ENCODE data around the gene ZBTB43.
A peak's percentile ranks its signal among the peaks of the same experiment; 100 is the strongest.
"Not testable (repeated sequence)": the region's sequence is repeated elsewhere in the genome, so short reads cannot be mapped to it uniquely, and the experiment has no call there.

The ZBTB43 gene

DNA sequence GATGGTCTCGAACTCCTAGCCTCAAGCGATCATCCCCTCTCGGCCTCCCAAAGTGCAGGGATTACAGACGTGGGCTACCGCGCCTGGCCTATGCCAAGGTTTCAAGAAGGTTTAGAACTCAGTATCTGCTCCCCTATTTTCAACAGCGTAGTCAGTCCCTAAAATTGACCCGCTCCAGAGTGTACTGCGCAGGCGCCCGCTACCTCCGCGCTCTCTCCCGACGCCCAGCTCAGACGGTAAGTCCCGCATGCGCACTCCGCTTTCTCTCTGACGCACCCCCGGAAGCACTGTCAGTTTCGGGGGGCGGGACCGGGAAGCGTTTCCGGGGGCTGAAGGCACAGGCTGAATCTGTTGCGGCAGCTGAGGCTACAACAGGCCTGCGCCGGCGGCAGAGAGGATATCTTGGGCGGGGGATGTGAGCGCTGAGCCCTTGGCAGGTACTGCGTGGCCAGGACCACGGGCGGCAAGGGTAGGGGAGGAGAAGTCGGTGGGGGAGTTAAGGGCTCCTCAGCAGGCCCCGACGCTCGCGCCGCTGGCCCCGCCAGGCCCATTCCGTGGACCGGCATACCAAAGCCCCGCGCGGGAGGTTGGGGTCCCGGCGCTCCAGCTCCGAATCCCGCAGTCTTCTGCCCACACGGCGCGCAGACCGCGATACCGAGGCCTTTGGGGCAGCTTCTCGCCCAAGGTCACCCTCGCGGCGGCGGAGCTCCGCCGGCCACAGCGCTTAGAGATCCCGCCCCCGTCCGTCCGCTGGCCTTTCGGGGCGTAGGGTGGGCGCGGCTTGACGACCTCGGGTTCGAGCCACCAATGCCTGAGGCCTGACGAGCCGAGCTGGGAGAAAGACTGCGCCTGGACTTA, at the start of gene ZBTB43:
Gene ZBTB43, plus strand, starts transcription at position 345 of the 858 bp plus-strand sequence. CDS start 27,470 bp downstream, outside the sequence.
- peak; percentile 94 for DNase-seq (ENCODE audit: low spot score)

DNA sequence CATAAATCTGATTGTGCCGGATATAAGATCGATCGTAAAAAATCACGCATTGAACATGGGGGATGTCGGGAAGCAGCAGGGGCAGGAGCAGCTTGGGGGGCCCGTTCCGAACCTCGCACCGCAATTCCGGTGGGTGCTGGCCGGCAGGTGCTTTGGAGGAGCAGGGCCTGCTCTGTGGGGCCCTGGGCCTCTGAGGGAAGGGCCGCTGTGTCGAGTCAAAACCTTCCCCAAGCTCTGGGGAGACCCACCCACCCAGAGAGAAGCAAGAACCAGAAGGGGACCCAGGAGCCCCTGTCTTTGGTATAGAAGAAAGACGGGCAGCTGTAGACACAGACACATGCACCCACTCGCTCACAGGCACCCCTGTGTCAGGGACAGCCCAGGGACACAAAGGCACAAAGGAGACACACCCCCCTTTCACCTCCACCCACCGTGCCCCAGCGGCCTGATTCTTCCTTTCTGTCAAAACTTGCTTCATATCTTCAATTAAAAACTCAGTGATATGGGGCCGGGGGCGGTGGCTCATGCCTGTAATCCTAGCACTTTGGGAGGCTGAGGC, 49.4 kb upstream of the ZBTB43 start:
- DNase-seq (ENCODE audit: low spot score) = no peak

DNA sequence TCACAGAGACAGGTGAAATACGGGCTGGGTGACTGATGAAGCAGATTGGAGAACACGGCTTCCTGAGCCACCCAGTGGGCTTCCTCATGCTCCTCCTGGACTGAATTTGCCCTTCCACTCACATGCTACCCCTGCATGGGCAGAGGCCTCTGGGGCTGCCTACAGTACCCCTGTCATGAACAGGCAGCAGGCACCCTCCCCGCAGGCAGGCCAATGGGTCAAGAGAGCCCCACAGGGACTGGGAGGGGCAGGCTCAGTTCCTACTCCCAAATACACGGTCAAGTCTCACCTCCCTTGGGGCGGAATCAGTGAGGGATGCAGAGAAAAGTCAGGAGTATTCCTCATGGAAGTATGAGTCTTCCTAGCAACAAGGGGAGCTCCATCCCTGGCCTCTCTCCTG, 48.6 kb upstream of the ZBTB43 start:
- DNase-seq (ENCODE audit: low spot score) = no peak

- no peak for DNase-seq (ENCODE audit: low spot score)
These were observed 47.9 kb upstream of the ZBTB43 start for GRCh38 chr9:126756876-126757415.

- no peak for DNase-seq (ENCODE audit: low spot score)
These were observed 45.8 kb upstream of the ZBTB43 start for GRCh38 chr9:126758916-126759585.

DNA sequence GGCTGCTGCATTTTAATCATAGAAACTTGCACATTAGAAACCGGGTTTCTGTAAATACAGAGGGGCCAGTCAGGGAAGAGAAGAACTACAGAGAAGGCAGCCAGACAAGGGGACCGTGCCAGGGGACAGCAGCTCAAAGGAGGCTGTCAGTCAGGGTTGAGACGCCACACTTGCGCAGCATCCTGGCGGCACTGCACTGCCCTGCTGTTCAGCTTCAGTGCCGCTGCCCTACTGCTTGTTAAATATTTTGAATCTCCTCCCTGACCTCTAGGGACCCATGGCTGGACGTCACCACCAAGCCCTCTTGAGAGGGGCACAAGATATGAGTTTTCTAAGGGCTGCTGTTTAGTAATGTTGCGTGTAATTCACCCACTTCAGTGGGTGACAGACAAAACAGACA, 43.6 kb upstream of the ZBTB43 start:
- DNase-seq (ENCODE audit: low spot score) = no peak

DNA sequence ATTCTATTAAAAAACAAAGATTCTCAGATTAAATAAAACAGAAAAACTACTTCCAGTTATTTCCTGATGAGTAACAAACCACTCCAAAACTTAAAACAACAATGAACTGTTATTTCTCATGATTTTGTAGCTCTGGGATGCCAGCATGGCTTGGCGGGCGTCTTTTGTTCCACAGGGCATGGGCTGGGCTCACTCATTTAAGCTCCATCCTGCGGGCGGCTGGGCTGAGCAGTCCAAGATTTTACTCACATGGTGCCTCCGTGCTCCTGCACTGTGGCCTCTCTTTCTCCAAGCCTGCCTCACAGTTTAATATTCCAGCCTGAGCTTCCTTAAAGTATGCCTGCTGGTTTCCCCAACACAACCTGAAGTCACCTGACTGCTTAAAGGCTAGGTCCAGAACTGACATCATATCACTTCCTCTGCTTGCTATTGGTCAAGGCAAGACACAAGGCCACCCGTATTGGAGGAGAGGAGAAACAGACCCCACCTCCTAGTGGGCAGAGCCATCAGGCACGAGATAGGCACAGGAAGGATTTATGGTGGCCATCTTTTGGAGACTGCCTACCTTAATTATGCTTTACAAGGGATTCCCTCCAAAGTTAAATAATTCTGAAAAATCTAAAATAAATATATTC, 41.6 kb upstream of the ZBTB43 start:
- DNase-seq (ENCODE audit: low spot score) = no peak

DNA sequence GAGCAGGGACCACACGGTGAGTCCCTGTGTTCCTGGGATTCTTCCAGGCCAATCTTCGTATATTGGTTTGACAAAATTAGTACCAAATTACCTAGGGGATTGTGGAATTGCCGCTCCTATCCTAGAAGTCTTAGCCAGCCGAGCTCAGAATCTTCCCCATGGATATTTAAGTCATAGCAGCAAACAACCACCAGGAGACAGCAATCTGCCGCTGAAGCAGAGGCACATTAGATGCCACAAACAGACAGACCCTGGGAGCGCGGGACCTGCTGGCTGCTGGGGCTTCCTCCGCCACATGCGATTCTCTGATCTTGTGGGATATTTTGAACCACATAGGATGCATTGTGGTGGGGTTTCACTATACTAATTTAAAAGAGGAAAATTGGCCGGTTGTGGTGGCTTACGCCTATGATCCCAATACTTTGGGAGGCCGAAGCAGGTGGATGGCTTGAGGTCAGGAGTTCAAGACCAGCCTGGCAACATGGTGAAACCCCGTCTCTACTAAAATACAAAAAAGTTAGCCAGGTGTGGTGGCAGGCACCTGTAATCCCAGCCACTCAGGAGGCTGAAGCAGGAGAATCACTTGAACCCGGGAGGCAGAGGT, 31.7 kb upstream of the ZBTB43 start:
- peak; percentile 72 for DNase-seq (ENCODE audit: low spot score)

DNA sequence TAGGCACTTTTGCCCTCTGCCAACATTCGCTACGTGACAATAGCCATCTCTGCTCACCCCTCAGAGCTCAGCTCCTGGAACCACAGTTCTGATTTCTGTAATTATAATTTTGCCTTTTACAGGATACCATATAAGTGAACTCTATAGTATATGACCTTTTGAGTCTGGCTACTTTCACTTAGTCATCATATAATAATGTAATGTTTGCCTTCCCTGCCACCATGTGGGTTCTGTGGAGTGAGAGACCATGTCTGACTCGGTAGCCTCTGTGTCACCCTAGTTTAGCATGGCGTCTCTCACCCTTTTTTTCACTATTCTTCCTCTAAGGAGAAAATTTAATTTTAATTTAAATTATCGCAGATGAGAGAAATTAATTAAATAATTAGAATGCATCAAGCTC, 28.9 kb upstream of the ZBTB43 start:
- no peak for DNase-seq (ENCODE audit: low spot score)

DNA sequence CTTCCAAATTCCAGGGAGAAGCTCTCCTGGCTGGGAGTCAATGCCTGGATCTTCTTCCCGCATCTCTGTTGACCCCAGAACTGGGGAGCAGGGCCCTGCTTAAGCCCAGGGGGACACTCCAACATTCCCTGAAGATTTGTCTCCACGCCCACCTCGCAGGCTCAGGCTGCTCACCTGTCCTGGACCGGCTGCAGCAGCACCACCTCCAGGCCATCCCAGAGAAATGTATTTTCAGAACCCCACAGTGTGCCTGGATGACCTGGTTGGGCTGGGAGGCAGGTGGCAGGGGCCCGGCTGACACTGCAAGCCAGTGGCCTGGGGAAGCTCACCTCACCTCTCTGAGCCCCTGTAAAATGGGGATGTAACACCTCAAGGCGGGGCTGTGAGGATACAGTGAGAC, 27.1 kb upstream of the ZBTB43 start:
- peak; percentile 52 for DNase-seq (ENCODE audit: low spot score)

GRCh38 chr9:126778141-126778540, 26.7 kb upstream of the ZBTB43 start:
- DNase-seq (ENCODE audit: low spot score) = no peak

GRCh38 chr9:126778696-126779095, 26.1 kb upstream of the ZBTB43 start:
- not testable (repeated sequence) for DNase-seq (ENCODE audit: low spot score)

GRCh38 chr9:126781186-126782052, 23.4 kb upstream of the ZBTB43 start:
- DNase-seq (ENCODE audit: low spot score) = peak; percentile 85

- DNase-seq (ENCODE audit: low spot score) = no peak
These were observed 22.8 kb upstream of the ZBTB43 start for GRCh38 chr9:126782053-126782388.

DNA sequence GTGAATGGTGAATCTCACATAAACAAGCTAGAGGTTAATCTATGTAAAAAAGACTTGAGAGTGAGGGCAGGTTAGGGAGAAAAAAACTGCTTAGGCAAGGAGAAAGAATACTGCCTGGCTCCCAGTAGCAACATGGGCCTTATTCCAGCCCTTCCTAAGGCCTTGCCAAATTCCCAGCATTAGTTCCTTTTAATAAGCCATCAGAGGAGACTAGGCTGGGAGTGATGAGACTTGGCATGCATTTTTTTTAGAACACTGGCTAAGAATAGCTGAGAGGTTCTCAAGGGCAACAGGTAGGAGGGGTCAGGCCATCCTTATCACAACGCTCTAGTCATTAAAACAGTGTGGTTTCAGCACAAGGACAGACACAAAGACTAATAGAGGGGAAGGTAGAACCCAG, 20.9 kb upstream of the ZBTB43 start:
- DNase-seq (ENCODE audit: low spot score) = no peak

- DNase-seq (ENCODE audit: low spot score) = no peak
These were observed 20.4 kb upstream of the ZBTB43 start for GRCh38 chr9:126784401-126784800.

- DNase-seq (ENCODE audit: low spot score) = not testable (repeated sequence)
These were observed 20.0 kb upstream of the ZBTB43 start for GRCh38 chr9:126784841-126785240.

- DNase-seq (ENCODE audit: low spot score) = no peak
These were observed 16.8 kb upstream of the ZBTB43 start for GRCh38 chr9:126788046-126788445.

DNA sequence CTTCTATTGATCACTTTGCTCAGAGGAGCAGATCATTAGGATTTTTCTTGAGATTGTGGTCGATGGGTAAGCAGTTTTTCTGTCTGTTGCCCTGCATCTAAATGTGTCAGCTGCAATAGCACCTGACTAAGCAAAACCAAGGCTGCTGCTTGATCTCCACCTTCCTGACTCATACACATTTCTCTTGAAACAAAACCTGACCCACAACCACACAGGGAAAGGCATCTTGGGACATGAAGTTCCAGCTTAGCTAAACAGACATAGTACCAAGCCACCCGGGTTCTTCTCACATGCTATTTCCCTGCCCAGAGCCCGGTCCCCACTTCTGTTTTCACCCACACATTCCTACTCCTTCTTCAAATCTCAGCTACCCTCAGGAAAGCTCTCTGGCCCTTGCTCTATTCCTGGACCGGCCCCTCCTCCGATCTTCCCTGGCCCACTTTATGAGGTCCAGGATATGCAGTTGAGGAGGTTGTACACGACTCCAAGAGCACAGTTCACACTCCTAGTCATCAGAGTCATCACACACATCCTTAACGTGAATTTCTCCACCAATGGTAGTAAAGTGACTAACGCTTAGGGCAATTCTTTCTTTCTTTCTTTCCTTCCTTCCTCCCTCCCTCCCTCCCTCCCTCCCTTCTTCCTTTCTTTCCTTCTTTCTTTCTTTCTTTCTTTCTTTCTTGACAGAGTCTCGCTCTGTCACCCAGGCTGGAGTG, 16.0 kb upstream of the ZBTB43 start:
- DNase-seq (ENCODE audit: low spot score) = no peak

GRCh38 chr9:126790561-126790960, 14.3 kb upstream of the ZBTB43 start:
- no peak for DNase-seq (ENCODE audit: low spot score)

Data from HuH-7 (cell line).